Fibroblast of villous mesenchyme (primary cell): Measurements from ENCODE around the gene TMEM236. TPM values are rescaled to one million over a fixed set of nuclear protein-coding genes. Genes with fewer than 3 reads are reported as not detected.

Experiments
- DNase-seq: peaks from one replicate; pipeline ENCODE4 v3.0.0-alpha.2; 2010; ENCODE audit warnings: low read depth
- H3K4me3 ChIP-seq: 2 replicates; pipeline ENCODE4 v1.5.1; 2011; ENCODE audit warnings: low read depth, mild to moderate bottlenecking, low read length
- CTCF ChIP-seq: IDR thresholded peaks from 2 replicates; pipeline ENCODE4 v1.5.1; 2012; ENCODE audit warnings: low read depth, mild to moderate bottlenecking, low read length; ENCODE audit not compliant: insufficient read depth
- total RNA-seq: library from RNA; depleted of rRNA; stranded (reverse); fragments of >200 nt; gene quantifications from 2 replicates; pipeline ENCODE4 v1.2.3, GENCODE V29; 2012

Gene TMEM236
- total RNA-seq, 1 donor, result under 0.01 TPM

DNA sequence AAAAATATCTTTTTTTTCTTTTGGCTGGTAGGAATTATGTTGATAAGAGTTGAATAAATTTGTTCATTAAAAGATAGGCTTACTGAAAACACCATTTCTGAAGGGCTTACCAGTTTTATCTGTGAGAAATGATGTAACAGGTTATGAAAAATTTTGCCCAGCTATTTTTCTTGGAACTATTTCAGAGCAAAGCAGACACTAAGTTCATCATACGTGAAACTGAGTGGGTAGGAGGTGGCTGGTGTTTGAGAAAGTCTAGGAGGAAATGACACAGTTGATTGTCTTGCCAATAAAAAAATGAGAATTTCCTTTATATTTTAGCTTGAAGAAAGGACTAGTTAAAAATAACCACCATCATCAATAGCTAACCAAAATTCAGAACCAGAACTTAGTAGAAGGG is 51.0 kb downstream of the TMEM236 start:
- no peak for DNase-seq

GRCh38 chr10:17805330-17805729 is 53.3 kb downstream of the TMEM236 start:
- DNase-seq, result no peak
- TF ChIP-seq CTCF, result no peak
- H3K4me3 ChIP-seq, result no peak overlapping the region

More for the DNA sequence above, 51.0 kb downstream of the TMEM236 start:
- H3K4me3 ChIP-seq, result no peak overlapping the region
- TF ChIP-seq CTCF, result no peak

DNA sequence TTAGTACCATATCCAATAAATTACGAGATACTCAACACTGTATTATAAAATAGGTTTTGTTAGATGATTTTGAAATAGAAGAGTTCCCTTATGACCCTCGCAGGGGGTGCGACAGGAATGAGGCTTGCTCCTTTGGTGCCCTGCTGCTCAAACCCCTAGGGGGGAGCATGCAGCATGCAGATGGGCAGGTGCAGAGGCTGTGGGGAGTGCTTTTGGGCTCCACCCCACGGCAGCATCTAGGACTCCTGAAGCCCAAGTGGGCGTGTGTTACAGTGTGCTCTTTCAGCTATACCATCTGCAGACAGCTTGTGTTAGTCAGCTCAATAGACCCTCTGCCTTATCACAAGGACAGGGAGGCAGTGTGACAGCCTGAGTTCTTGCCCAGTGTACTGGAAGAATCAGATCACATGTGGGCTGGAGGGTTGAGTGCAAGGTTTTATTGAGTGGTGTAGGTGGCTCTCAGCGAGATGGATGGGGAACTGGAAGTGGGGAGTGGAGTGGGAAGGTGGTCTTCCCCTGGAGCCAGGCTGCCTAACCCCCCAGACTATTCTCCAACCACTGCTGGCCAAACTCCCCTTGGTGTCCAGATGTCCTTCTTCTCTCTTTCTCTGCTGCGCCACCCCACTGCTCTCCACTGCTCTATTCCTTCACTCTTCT is 54.0 kb downstream of the TMEM236 start:
- H3K4me3 ChIP-seq, result no peak overlapping the region
- peak; percentile 31 for TF ChIP-seq CTCF
- DNase-seq, result no peak

DNA sequence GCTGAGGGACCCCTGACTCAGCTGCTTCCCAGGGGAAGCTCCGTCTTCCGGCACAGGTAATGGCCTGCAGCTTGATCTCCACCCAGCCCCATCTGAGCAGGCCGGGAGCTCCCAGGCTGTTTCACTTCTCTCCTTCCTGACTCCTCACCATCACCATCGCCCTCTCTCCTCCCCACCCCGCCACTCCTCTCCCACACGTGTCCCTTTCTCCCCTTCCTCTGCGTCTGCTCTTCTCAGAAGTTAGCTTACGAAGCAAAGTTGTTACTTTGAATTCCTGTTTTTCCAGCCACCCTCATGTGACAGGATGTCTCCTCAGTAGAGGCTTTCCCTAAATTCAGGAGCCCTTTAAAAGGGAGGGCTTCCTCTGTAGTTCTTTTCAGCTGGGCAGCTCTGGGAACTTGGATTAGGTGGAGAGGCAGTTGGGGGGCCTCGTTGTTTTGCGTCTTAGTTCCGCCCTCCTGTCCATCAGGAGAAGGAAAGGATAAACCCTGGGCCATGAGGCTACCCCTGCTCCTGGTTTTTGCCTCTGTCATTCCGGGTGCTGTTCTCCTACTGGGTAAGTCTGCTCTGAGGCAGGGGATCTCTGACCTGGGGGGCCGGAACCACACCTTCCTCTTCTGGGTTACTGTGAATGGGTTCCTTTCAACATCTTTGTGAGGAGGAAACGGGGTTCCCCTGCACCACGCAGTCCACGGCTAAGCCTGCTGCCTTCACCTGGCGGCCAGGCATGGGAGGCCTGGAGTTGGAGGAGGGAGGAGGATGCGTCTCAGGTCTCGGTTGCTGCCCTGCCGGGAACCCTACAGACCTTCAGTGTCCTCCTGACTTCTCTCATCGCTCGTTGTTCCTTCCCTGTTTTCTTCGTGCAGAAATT is 57.2 kb downstream of the TMEM236 start, which contains the start of gene MRC1:
Gene MRC1, plus strand, starts transcription at position 378 of the 871 bp plus-strand sequence. Its CDS starts 118 bp downstream, at position 496.
- no peak for TF ChIP-seq CTCF
- H3K4me3 ChIP-seq, result no peak within 1 kb of the TSS
- DNase-seq, result no peak

- H3K4me3 ChIP-seq, result no peak overlapping the region
- DNase-seq, result no peak
- TF ChIP-seq CTCF, result no peak
Measured at GRCh38 chr10:17811146-17811865, 59.3 kb downstream of the TMEM236 start.

DNA sequence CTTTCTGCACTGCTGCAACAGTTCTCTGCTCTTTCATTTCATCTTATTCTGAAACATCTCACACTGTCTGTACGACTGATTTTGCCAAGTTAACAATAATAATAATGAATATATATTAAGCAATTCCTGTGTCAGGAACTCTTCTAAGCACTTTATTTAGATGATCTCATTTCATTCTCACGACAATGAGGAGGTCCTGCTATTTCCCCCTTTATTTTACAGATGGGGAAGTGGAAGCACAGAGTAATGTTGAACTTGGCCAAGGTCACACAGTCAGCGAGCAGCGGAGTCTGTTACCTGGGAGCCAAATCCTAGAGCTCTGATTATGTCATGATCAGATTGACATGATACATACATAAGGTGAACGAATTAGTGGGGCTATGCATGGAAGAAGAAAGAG is 63.0 kb downstream of the TMEM236 start:
- no peak overlapping the region for H3K4me3 ChIP-seq
- no peak for TF ChIP-seq CTCF

More for the DNA sequence above, 63.0 kb downstream of the TMEM236 start:
- DNase-seq, result no peak
